ENCODE data around the gene MOB3B.

Gene MOB3B

GRCh38 chr9:27402626-27403025, 127.0 kb downstream of the MOB3B start:
- no peak for ATAC-seq
- TF ChIP-seq ZFP3 (CRISPR knock-in tag; IDR thresholded peaks at IDR 0.05) (no peak), ZC3H10 (CRISPR knock-in tag; IDR thresholded peaks at IDR 0.05) (no peak), ESRRG (CRISPR knock-in tag; IDR thresholded peaks at IDR 0.05) (no peak), GLIS3 (CRISPR knock-in tag; IDR thresholded peaks at IDR 0.05) (no peak), TOX (CRISPR knock-in tag; IDR thresholded peaks at IDR 0.05; ENCODE audit: borderline replicate concordance) (no peak), ZNF8 (CRISPR knock-in tag; IDR thresholded peaks at IDR 0.05) (no peak), POU6F1 (CRISPR knock-in tag; IDR thresholded peaks at IDR 0.05; ENCODE audit: borderline replicate concordance, low read depth) (no peak), SNAI2 (CRISPR knock-in tag; IDR thresholded peaks at IDR 0.05) (no peak), PATZ1 (CRISPR knock-in tag; IDR thresholded peaks at IDR 0.05; ENCODE audit: borderline replicate concordance) (no peak), ZNF70 (CRISPR knock-in tag; IDR thresholded peaks at IDR 0.05) (no peak), ARNTL (CRISPR knock-in tag; IDR thresholded peaks at IDR 0.05; ENCODE audit: borderline replicate concordance, low read depth) (no peak), TSHZ2 (CRISPR knock-in tag; IDR thresholded peaks at IDR 0.05) (no peak), PPARA (CRISPR knock-in tag; IDR thresholded peaks at IDR 0.05; ENCODE audit: borderline replicate concordance) (no peak)

- TF ChIP-seq CSDC2 (CRISPR knock-in tag; IDR thresholded peaks at IDR 0.05) (no peak), ZNF70 (CRISPR knock-in tag; IDR thresholded peaks at IDR 0.05) (no peak), GLIS3 (CRISPR knock-in tag; IDR thresholded peaks at IDR 0.05) (no peak), TCF4 (CRISPR knock-in tag; IDR thresholded peaks at IDR 0.05; ENCODE audit: borderline replicate concordance) (no peak)
- no peak for ATAC-seq
These were observed 129.2 kb downstream of the MOB3B start for GRCh38 chr9:27400334-27400880.

DNA sequence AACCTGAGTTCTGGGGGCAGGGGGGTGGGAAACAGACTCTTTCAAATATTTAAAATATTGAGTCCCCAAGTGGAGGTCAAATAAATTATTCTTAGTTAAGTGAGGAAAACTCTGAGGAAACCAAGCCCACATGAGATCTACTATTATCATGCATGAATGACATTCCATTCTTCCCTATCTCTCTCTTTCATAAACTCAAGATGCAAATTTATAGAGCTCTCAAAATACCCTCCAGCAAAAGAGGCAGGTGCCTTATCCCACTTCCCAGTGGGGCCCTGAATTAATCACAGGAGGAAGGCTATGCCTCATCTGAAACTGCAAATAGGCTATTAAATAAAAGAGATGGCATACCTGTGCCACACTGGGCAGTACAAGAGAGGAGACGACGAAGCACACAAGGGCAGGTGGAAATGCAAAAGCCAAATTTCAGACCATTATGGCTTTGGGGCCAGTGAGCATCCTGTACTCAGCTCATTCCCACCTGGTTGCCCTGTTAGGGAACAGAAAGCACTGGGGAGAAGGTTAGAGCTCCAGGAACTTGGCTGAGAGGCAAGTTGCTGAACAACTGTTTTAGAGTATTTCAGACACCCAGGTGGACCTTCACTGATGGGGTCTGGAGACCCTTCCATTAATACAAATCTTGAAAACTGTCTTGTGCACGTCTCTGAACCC, 130.5 kb downstream of the MOB3B start:
- no peak for ATAC-seq
- TF ChIP-seq TSHZ2 (CRISPR knock-in tag; IDR thresholded peaks at IDR 0.05) = no peak

DNA sequence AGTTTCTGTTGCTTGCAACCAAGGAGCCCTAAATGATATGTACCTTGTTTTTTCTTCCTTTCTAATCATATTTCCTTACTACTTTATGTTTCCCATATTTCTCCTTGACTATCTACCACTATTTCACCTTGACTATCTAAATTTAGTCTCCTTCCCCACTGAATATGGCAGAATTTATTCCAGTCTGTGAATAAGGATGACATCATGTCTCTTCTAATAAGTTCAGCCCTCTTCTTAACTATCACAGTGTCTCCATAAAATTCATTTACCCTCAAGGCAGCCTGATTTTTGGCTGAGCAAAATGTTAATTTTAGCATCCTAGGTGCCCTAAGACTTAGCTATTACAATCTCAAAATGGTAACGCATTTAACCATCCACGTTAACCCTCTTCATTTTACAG, 133.1 kb downstream of the MOB3B start:
- no peak for ATAC-seq
- TF ChIP-seq TCF4 (CRISPR knock-in tag; IDR thresholded peaks at IDR 0.05; ENCODE audit: borderline replicate concordance) (no peak), SNAI2 (CRISPR knock-in tag; IDR thresholded peaks at IDR 0.05) (no peak), ZFP30 (CRISPR knock-in tag; IDR thresholded peaks at IDR 0.05) (no peak), TSHZ2 (CRISPR knock-in tag; IDR thresholded peaks at IDR 0.05) (no peak), GLIS3 (CRISPR knock-in tag; IDR thresholded peaks at IDR 0.05) (no peak), PPARA (CRISPR knock-in tag; IDR thresholded peaks at IDR 0.05; ENCODE audit: borderline replicate concordance) (no peak)

Data from SK-N-SH treated with all-trans-retinoic acid at 6 μM for 48 hours (cell line).